A673 (cell line): ENCODE results near the gene ZFP92. TPM values are rescaled to one million over a fixed set of nuclear protein-coding genes. Genes with fewer than 3 reads are reported as not detected.

Source experiments
- BruUV-seq: library from RNA; stranded (reverse); fragments of 400-500 nt; replicated peaks from 2 replicates; lab custom pipeline; 2021; lab: Mats Ljungman, UMichigan
- CTCF ChIA-PET: fragments of 300-600 bp; sonication (Branson Sonifier 250); formaldehyde crosslinking; loops from one replicate; lab custom pipeline; 2022; ENCODE audit warnings: antibody characterized with exemption; lab: Charles Lee
- POLR2A ChIA-PET: fragments of 300-600 bp; sonication (Branson Sonifier 250); formaldehyde crosslinking; loops from one replicate; lab custom pipeline; 2022; ENCODE audit warnings: antibody characterized with exemption; ENCODE audit not compliant: low non-redundant PET; lab: Charles Lee
- DNase-seq: peaks from one replicate; pipeline ENCODE4 v3.0.0-alpha.2; 2015; ENCODE audit warnings: low spot score
- H3K27ac ChIP-seq: fragments of 200-600 bp; sonication (generic); 2 replicates; pipeline ENCODE4 v1.5.1; 2016; ENCODE audit warnings: mixed run types, low read depth, mild to moderate bottlenecking, mixed read lengths, antibody characterized with exemption, low read length; ENCODE audit not compliant: poor library complexity, severe bottlenecking
- H3K27me3 ChIP-seq: fragments of 200-600 bp; sonication (generic); replicated peaks from 2 replicates; pipeline ENCODE4 v1.6.1; 2017; ENCODE audit warnings: mixed run types, low read depth, mild to moderate bottlenecking, mixed read lengths, antibody characterized with exemption, low read length; ENCODE audit not compliant: insufficient read depth, poor library complexity
- H3K36me3 ChIP-seq: fragments of 200-600 bp; sonication (generic); 2 replicates; pipeline ENCODE4 v1.6.1; 2016; ENCODE audit warnings: mixed run types, mild to moderate bottlenecking, mixed read lengths, antibody characterized with exemption, low read length; ENCODE audit not compliant: insufficient read depth, poor library complexity, severe bottlenecking
- H3K4me1 ChIP-seq: fragments of 200-600 bp; sonication (generic); 2 replicates; pipeline ENCODE4 v1.6.1; 2017; ENCODE audit warnings: mixed run types, mild to moderate bottlenecking, mixed read lengths, antibody characterized with exemption, low read length; ENCODE audit not compliant: insufficient read depth, poor library complexity, severe bottlenecking
- H3K4me3 ChIP-seq: fragments of 200-600 bp; sonication (generic); 2 replicates; pipeline ENCODE4 v1.5.1; 2016; ENCODE audit warnings: low read depth, mixed run types, mild to moderate bottlenecking, mixed read lengths, low read length; ENCODE audit not compliant: poor library complexity, severe bottlenecking
- H3K9me3 ChIP-seq: fragments of 200-600 bp; sonication (generic); 2 replicates; pipeline ENCODE4 v1.6.1; 2016; ENCODE audit warnings: mixed run types, low read depth, mild to moderate bottlenecking, mixed read lengths, antibody characterized with exemption, low read length; ENCODE audit not compliant: poor library complexity, severe bottlenecking
- CTCF ChIP-seq: fragments of 300-800, 200-600 bp; sonication (generic); conservative IDR thresholded peaks from 2 replicates; pipeline ENCODE4 v1.5.1; 2017; ENCODE audit warnings: low read depth, mild to moderate bottlenecking, antibody characterized with exemption, low read length, moderate library complexity, mixed read lengths
- EZH2 ChIP-seq: fragments of 200-600 bp; sonication (generic); IDR thresholded peaks from 2 replicates; pipeline ENCODE4 v1.6.1; 2017; ENCODE audit warnings: borderline replicate concordance, low read depth, mild to moderate bottlenecking, mixed read lengths, antibody characterized with exemption, low read length; ENCODE audit not compliant: poor library complexity, severe bottlenecking
- intact Hi-C: fragments of 100-400 bp; cut with micrococcal nuclease; formaldehyde crosslinking; loops from one replicate; pipeline ENCODE4 v1.10.0; 2022; ENCODE audit not compliant: unreplicated experiment
- total RNA-seq: library from RNA; stranded (reverse); gene quantifications from 2 replicates; pipeline ENCODE4 v1.2.3, GENCODE V29; 2021

ZFP92 gene
- total RNA-seq, 1 experiment from 2014 or later = 0.41 TPM

- H3K27ac ChIP-seq = no peak overlapping the region
- no peak for DNase-seq
- intact Hi-C loops = no loop called here
- no peaks in the 10 kb centered on the region for H3K9me3 ChIP-seq
- no peak overlapping the region for H3K4me3 ChIP-seq
- H3K36me3 ChIP-seq = no peaks in the 10 kb centered on the region
- H3K4me1 ChIP-seq = no peaks in the 10 kb centered on the region
- no peak for TF ChIP-seq CTCF
- TF ChIP-seq EZH2 = no peak
- POLR2A ChIA-PET = no interaction called here
- no TSS peak for BruUV-seq
- CTCF ChIA-PET = no interaction called here
- no peaks in the 10 kb centered on the region for H3K27me3 ChIP-seq
Measured at GRCh38 chrX:153449368-153450113, 38.3 kb downstream of the ZFP92 start.

- POLR2A ChIA-PET = no interaction called here
- no peaks in the 10 kb centered on the region for H3K9me3 ChIP-seq
- intact Hi-C loops = no loop called here
- no peak overlapping the region for H3K4me3 ChIP-seq
- H3K27me3 ChIP-seq = no peaks in the 10 kb centered on the region
- H3K27ac ChIP-seq = no peak overlapping the region
- H3K36me3 ChIP-seq = no peaks in the 10 kb centered on the region
- H3K4me1 ChIP-seq = no peaks in the 10 kb centered on the region
- DNase-seq = no peak
- no TSS peak for BruUV-seq
- TF ChIP-seq EZH2 (no peak), CTCF (no peak)
- CTCF ChIA-PET = no interaction called here
Measured at GRCh38 chrX:153450114-153450948, 39.1 kb downstream of the ZFP92 start.

GRCh38 chrX:153450949-153451277, 39.6 kb downstream of the ZFP92 start:
- no peak overlapping the region for H3K4me3 ChIP-seq
- no peaks in the 10 kb centered on the region for H3K27me3 ChIP-seq
- no peaks in the 10 kb centered on the region for H3K9me3 ChIP-seq
- DNase-seq = no peak
- CTCF ChIA-PET = no interaction called here
- POLR2A ChIA-PET = no interaction called here
- no peak overlapping the region for H3K27ac ChIP-seq
- TF ChIP-seq CTCF (no peak), EZH2 (no peak)
- no peaks in the 10 kb centered on the region for H3K36me3 ChIP-seq
- no peaks in the 10 kb centered on the region for H3K4me1 ChIP-seq
- BruUV-seq = no TSS peak
- intact Hi-C loops = no loop called here
